Osteocyte (in vitro differentiated cells): Measurements from ENCODE around the gene RBFOX2. TPM values are rescaled to one million over a fixed set of nuclear protein-coding genes. Genes with fewer than 3 reads are reported as not detected.

Experiments
- DNase-seq: peaks from one replicate; pipeline ENCODE4 v3.0.0; 2021; ENCODE audit warnings: mixed read lengths; ENCODE audit not compliant: unreplicated experiment; ENCODE audit errors: extremely low spot score
- H3K27ac Mint-ChIP-seq: one replicate; pipeline ENCODE4 v1.8.0; 2021; ENCODE audit warnings: mild to moderate bottlenecking, mixed read lengths; ENCODE audit not compliant: unreplicated experiment
- H3K27me3 Mint-ChIP-seq: one replicate; pipeline ENCODE4 v1.8.0; 2021; ENCODE audit warnings: mixed read lengths; ENCODE audit not compliant: unreplicated experiment
- H3K36me3 Mint-ChIP-seq: one replicate; pipeline ENCODE4 v1.8.0; 2021; ENCODE audit warnings: mixed read lengths; ENCODE audit not compliant: unreplicated experiment
- H3K4me1 Mint-ChIP-seq: one replicate; pipeline ENCODE4 v1.8.0; 2021; ENCODE audit warnings: mixed read lengths; ENCODE audit not compliant: unreplicated experiment
- H3K4me3 Mint-ChIP-seq: one replicate; pipeline ENCODE4 v1.8.0; 2021; ENCODE audit warnings: mild to moderate bottlenecking, moderate library complexity, mixed read lengths; ENCODE audit not compliant: unreplicated experiment
- H3K9me3 Mint-ChIP-seq: one replicate; pipeline ENCODE4 v1.8.0; 2021; ENCODE audit warnings: mixed read lengths; ENCODE audit not compliant: unreplicated experiment
- total RNA-seq: library from RNA; stranded (reverse); gene quantifications from 2 replicates; pipeline ENCODE4 v1.2.1, GENCODE V29; 2021
- TF ChIP-seq, protein P1 (sequence below): fragments of 200-600 bp; sonication (generic); IDR thresholded peaks from 2 replicates; pipeline ENCODE4 v1.5.0; 2021; ENCODE audit warnings: antibody characterized with exemption, mild to moderate bottlenecking, moderate library complexity

Gene RBFOX2
- total RNA-seq, 1 donor from 2014 or later: 151 TPM

DNA sequence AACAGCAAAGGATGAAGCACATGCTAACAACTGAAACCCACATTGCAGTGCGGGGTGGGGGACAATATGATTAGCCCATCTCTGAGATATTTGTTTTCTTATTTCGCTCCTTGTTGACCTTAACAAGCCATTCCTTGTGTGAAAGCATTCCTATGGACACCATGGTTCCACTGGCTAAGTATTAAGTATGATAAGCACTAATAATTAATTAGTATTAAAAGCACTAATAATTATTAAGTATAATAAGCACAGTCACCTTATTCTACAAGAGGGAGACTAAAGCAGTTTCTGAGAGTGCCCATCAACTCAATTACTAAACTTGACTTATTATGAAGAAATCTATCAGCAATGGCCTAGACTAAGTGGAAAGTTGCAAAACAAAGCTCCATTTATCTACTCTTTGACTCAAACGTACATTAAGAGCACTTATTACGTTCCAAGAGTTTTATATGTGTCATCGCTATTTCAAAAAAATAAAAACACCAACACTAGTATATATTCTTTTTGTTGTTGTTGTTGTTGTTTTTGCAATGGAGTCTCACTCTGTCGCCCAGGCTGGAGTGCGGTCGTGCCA, 65.3 kb downstream of the RBFOX2 start:
- Mint-ChIP-seq H3K9me3 (no peaks in the 10 kb centered on the region), H3K4me1 (peaks cover 37% of the 10 kb centered on the region), H3K4me3 (no peak overlapping the region), H3K36me3 (peaks cover 2% of the 10 kb centered on the region), H3K27ac (no peak overlapping the region), H3K27me3 (no peaks in the 10 kb centered on the region)
- DNase-seq: no peak
- TF ChIP-seq, protein P1, sequence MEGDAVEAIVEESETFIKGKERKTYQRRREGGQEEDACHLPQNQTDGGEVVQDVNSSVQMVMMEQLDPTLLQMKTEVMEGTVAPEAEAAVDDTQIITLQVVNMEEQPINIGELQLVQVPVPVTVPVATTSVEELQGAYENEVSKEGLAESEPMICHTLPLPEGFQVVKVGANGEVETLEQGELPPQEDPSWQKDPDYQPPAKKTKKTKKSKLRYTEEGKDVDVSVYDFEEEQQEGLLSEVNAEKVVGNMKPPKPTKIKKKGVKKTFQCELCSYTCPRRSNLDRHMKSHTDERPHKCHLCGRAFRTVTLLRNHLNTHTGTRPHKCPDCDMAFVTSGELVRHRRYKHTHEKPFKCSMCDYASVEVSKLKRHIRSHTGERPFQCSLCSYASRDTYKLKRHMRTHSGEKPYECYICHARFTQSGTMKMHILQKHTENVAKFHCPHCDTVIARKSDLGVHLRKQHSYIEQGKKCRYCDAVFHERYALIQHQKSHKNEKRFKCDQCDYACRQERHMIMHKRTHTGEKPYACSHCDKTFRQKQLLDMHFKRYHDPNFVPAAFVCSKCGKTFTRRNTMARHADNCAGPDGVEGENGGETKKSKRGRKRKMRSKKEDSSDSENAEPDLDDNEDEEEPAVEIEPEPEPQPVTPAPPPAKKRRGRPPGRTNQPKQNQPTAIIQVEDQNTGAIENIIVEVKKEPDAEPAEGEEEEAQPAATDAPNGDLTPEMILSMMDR: no peak

DNA sequence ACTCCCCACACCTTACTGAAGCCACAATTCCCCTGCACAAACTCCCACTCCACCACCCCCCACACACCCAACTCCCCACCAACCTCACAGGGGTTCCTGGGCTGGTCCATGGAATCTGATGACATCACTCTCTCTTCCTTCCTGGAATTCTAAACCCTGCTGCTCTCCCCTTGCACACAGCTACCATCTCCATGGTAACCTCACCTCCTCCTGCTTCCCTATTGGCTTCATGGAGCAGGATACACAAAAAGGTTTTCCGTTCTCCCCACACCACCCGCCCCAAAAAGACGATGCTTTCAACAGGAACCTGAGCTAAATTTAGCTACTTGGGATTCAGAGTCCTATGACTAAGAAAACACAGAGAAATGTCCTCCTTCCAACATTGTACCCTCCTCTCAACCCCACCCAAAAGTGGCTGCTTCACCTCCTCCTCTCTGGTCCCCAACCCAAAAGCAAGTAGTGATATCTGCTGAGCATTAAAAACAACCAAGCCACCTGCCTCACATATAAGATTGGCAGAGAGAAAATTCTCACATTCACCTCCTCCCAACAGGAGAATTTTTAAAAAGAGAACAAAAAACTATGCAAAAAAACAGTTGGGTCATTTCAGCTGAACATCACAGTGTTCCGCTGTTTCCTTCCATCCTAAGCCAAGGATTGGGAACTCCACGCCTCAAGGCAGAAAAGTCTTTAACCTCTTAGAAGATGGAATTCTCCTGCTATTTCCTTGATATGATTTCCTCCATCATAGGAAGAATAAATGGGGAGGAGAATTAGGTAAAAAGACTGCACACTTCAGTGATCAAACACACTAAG, 66.9 kb downstream of the RBFOX2 start:
- TF ChIP-seq, protein P1: no peak
- H3K4me1 Mint-ChIP-seq: peaks cover 24% of the 10 kb centered on the region

GRCh38 chr22:35960854-35961253, 67.8 kb downstream of the RBFOX2 start:
- Mint-ChIP-seq H3K9me3 (no peaks in the 10 kb centered on the region), H3K27me3 (no peaks in the 10 kb centered on the region), H3K4me1 (peaks cover 24% of the 10 kb centered on the region), H3K4me3 (no peak overlapping the region), H3K36me3 (no peaks in the 10 kb centered on the region), H3K27ac (peak overlapping the region; percentile 96)
- DNase-seq: no peak
- TF ChIP-seq, protein P1: no peak

More for the DNA sequence above, 66.9 kb downstream of the RBFOX2 start:
- Mint-ChIP-seq H3K27me3 (no peaks in the 10 kb centered on the region), H3K27ac (peak overlapping the region; percentile 96), H3K4me3 (peak overlapping the region; percentile 67), H3K9me3 (no peaks in the 10 kb centered on the region), H3K36me3 (no peaks in the 10 kb centered on the region)
- DNase-seq: no peak

DNA sequence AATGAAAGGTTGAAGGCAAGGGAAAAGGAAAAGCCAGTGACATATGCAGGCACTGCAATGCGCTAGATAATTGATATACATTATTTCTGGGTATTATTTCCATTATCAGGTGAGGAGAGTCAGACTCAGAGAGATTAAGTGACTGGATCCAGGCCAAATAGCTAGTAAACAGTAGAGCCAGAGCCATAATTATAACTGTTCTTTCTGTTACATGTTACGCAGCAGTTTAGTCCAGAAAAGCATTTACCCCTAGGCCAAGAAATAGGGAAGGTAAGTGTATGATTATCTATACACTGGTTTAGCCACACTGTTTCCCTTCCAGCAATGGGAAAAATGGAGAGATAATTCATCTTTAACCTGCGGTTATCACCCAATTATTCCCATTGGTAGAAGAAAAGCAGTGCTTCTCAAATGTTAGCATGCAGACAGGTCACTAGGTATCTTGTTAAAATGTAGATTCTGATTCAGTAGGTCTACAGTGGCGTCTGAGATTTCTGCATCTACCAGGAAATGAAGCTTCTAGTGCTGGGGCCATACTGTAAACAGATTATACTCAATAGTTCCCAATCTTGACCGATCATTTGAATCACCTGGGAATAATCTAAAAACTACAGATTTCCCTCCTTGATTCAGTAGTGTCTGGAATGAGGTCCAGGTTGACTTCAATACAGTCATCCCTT, 69.4 kb downstream of the RBFOX2 start:
- no peak overlapping the region for H3K27ac Mint-ChIP-seq
- H3K4me1 Mint-ChIP-seq: peaks cover 32% of the 10 kb centered on the region
- no peaks in the 10 kb centered on the region for H3K27me3 Mint-ChIP-seq
- no peaks in the 10 kb centered on the region for H3K36me3 Mint-ChIP-seq
- H3K9me3 Mint-ChIP-seq: no peaks in the 10 kb centered on the region
- DNase-seq: no peak
- TF ChIP-seq, protein P1: no peak
- H3K4me3 Mint-ChIP-seq: no peak overlapping the region

GRCh38 chr22:35958334-35958733, 70.3 kb downstream of the RBFOX2 start:
- DNase-seq: no peak
- Mint-ChIP-seq H3K4me1 (peaks cover 36% of the 10 kb centered on the region), H3K4me3 (no peak overlapping the region), H3K9me3 (no peaks in the 10 kb centered on the region), H3K36me3 (no peaks in the 10 kb centered on the region), H3K27ac (no peak overlapping the region), H3K27me3 (no peaks in the 10 kb centered on the region)
- TF ChIP-seq, protein P1: no peak
